Right renal cortex interstitium (tissue), 3 donors: ENCODE data around the gene ANAPC15. TPM values are rescaled to one million over a fixed set of nuclear protein-coding genes. Genes with fewer than 3 reads are reported as not detected.
A peak's percentile ranks its signal among the peaks of the same experiment; 100 is the strongest.

Experiments used
- DNase-seq, 3 donors: peaks; one replicate each; pipeline ENCODE4 v3.0.0-alpha.2; 2013; ENCODE audit warnings: low read depth in 3 of 3, low spot score in 2 of 3
- polyA plus RNA-seq, 3 donors: library from polyadenylated mRNA; unstranded; fragments of 120-200 nt; gene quantifications; one replicate each; pipeline ENCODE4 v1.2.1, GENCODE V29; 2013; ENCODE audit not compliant: insufficient read length in 3 of 3

Gene ANAPC15
- polyA plus RNA-seq, 3 donors: 60.8 to 67.2 (median 64.1) TPM

DNA sequence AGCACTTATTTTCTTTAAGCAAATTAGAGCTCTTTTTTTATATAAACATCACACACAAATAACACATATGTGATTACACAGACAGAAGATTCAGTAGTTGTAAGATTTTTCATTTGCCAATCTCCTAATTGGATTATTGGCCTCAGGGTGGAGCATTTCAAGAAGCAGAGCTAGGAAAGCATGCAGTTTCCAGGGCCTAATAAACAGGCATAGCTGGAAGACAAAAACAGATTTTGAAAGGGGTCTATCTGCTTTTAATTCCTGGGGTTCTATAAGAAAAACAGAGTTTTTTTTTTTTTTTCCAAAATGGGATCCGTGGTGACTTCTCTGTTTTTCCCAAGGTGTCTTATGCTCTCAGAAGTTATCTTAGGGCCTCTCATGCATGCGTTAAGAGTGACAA lies 15.4 kb upstream of the ANAPC15 start:
- no peak for DNase-seq

- no peak for DNase-seq
Observed at GRCh38 chr11:72125956-72126355, 13.5 kb upstream of the ANAPC15 start.

- DNase-seq: no peak
Observed at GRCh38 chr11:72124046-72124445, 11.6 kb upstream of the ANAPC15 start.

GRCh38 chr11:72123117-72123653 lies 10.7 kb upstream of the ANAPC15 start:
- DNase-seq: no peak

- DNase-seq: no peak
Observed at GRCh38 chr11:72122607-72123006, 10.1 kb upstream of the ANAPC15 start.

DNA sequence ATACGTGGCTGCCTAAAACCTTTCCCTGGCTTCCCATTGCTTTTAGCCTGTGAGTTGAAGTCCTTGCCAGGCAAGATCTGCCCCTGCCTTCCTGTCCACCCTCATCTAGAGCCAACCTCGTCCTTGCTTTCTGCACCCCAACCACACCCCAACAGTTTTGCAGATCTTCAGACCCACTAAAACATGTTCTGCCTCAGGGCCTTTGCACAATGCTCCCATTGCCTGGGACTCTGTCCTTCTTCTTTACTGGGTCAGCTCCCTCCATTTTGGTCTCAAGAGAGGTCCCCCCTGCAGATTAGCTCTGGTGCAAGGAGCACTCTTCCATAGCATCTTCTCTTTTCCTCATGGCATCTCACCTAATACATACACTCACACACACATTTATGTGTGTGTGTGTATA lies 8.4 kb upstream of the ANAPC15 start:
- DNase-seq: no peak

GRCh38 chr11:72119198-72119597 lies 6.7 kb upstream of the ANAPC15 start:
- DNase-seq: no peak

- DNase-seq: no peak
Observed at GRCh38 chr11:72116019-72116755, 3.7 kb upstream of the ANAPC15 start.

DNA sequence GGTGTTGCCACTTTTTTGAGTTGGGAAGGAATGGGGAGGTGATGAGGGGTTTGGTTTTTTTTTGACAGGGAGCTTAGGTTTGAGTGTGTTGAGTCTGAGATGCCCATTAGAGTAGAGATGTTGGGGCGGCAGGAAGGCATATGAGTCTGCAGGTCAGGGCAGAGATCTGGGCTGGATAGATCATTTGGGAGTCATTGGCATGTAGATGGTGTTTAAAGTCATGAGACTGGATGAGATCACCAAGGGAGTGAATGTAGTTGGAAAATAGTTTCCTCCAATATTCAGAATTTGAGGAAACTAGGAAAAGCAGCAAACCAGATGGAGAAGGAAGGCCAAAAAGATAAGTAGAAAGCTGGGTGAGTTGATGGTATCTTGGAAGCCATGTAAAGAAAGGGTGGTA lies 2.1 kb upstream of the ANAPC15 start:
- DNase-seq: no peak

DNA sequence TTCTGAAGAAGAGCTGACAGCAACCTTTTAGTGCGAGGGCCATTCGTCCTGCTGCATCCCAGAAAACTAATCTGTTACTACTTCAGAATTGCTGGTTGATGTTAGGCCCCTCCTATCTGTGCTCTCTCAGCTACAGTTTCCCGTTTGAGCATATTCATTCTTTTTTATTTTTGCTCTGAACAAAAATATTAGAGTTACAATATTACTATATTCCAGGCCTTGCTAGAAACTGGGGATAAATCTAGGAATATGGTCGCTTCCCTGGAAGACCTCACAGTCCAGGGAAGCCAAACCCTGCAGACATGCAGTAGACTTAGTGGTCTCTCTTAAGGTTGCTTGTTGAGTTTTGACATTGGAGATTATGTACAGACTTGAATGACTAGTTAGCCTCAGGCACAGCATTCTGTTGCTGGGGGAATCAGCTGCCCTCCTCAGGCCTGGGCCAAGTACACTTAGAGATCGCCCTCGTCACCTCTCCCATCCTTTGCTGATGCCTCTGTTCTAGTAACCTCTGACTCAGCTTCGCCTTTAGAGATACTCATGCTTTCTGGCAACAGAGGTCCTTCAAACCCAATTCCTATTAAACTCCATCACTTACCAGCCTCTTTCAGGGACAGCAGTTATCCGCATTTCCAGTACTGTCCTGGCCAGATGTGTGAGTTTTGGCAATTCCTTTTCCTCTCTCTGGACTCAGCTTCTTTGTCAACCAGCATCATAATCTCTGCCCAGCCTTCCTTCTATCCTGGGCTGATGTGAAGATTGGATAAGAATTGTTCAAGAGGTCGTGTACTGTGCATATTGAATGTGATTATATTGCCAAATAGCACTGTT lies 698 bp upstream of the ANAPC15 start:
- no peak for DNase-seq

GRCh38 chr11:72111300-72112142 lies 974 bp downstream of the ANAPC15 start:
- no peak for DNase-seq

GRCh38 chr11:72105888-72106287 lies 6.6 kb downstream of the ANAPC15 start, which contains the start of gene TOMT:
Gene TOMT, plus strand, starts transcription at chr11:72105924. Its CDS starts 28 bp downstream, at chr11:72105952.
- DNase-seq: no peak

DNA sequence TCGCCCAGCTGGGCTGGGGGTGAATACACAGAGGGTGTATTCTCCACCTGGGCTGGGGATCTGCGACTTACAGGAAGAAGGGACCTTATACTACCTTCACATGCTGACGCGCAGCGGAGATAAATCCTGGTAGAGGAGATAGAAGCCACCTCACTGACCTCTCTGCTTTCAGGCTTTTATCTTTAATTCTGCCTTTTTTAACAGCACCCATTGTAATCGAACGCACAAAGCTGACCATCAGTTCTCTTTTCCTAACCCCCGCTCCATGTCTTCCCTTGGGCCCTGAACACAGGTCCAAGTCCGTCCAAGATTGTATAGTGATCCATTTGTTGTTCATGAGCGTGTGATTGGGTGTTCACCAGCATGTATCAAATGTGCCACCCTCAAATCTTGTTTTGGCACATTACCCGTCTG lies 8.7 kb downstream of the ANAPC15 start:
- DNase-seq: no peak

DNA sequence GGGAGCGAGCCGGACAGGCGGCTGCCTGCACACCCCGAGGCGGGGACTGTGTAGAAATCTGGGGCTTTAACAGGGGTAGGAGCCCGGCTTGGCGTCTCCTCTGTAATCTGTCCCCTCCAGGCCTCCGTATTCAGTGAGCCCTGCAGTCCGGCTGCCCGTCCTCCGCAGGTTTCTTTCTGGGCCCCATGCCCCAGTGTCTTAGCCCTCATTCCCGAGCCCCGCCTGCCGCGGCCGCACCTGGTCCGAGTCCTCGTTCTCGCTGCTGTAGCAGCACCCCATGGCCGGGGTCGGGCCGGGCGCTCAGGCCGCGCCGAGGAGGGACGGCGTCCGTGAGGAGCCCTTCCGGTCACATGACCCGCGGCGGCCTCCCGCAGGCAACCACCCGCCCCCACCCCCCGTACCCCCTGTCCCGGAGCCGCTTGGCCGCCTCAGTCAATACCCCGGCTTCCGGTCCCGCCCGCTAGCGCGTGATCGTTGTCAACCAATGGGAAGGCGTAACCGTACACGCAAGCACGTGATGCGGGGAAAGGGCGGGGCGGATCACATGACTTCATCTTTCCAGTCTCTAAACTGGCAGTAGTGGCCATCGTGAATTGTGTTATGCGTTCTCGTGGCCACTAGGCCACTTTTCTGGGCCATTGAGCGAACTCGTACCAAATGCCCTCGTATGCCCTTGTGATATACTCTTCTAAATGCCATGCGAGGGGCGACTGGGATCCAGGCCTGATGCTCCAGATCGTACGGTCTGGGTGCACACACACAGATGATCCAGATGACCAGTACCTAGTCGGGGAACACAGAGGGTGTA lies 9.3 kb downstream of the ANAPC15 start, which contains the start of gene LAMTOR1:
LAMTOR1 (minus strand) TSS at position 352 of the 808 bp plus-strand sequence; CDS start at position 279, 73 bp downstream.
- peak; percentile 95 to 99 (median 97) for DNase-seq

- DNase-seq: no peak
Observed at GRCh38 chr11:72102631-72102945, 9.9 kb downstream of the ANAPC15 start.

DNA sequence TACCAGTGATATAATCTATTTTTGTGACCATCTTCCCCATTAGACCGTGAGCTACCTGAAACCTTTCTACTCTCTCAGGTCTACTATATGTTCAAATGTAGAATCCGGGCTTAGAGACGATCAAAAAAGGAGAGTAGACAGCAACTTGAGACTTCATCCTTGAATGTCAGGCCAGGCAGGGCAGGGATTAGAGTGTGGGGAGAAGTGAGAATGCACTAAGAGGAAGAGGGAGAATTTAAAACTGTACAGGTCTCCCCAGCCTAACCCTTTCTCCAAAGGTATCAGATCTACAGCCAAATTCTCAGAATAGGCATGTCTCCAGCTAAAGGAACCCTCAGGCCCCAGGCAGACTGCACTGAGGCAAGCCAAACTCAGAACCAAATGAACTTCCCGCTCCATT lies 10.3 kb downstream of the ANAPC15 start:
- no peak for DNase-seq

GRCh38 chr11:72100462-72100861 lies 12.0 kb downstream of the ANAPC15 start:
- no peak for DNase-seq

- no peak for DNase-seq
Observed at GRCh38 chr11:72100009-72100408, 12.5 kb downstream of the ANAPC15 start.

GRCh38 chr11:72098741-72099140 lies 13.8 kb downstream of the ANAPC15 start:
- DNase-seq: no peak

DNA sequence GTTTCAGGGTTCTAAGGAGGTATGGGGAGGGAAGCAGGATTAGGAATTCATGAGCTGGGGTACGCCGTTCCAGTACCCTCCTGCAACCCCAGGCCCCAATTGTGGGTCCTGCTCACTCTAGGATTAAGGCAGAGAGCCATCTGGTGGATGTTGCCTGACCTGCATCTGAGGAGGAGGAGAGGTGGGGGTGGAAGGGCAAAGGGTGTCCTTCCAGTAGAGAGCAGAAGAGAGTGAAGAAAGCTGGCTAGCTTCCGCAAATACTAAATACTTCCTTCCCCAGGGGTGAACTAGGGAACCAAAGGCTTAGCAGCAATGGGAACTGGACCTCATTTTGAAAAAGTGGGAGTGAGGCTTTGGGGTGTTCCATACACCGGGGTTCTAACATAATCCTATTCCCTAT lies 21.2 kb downstream of the ANAPC15 start:
- DNase-seq: peak in 1 of 3 donors; percentile 51
